ENCODE data around the gene ZRANB1. TPM values are rescaled to one million over a fixed set of nuclear protein-coding genes. Genes with fewer than 3 reads are reported as not detected.

The ZRANB1 gene
- total RNA-seq, 1 experiment from 2014 or later: 12.3 TPM

DNA sequence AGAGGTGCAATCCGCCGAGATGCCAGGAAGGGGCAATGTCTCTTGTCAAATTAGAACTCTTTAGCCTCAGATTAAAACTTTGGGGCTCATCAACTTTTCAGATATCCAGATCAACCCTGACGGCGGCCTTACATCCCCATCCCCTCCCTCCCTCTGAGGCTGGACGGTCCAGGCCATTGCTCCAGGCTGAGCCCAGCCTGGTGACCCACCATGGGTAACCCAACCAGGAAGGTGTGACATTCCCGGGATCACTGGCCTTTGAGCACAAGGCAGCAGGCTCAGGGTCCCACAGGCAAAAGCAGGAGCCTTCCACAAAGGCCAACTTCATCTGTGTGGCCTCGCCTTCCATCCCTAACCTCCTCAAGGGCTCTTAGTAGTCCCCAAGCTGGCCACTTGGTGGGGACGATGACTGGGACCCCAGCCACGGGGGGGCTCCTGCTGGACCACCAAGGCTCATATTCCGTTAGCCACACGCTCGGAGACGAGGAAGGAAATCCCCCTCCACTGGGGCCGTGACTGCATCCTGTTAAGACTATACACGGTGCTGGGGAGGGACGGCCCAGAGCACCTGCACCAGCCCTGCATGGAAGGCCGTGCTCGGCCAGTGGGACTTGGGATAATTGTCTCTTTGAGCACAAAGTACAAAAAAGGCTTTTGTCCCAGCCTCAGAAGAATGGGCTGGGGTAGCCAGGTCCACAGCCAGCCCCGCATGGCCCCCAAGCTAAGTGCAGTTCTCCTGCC is 62.8 kb downstream of the ZRANB1 start:
- no peak for DNase-seq (ENCODE audit: low spot score)

- no peak for DNase-seq (ENCODE audit: low spot score)
Measured at GRCh38 chr10:125005312-125006187, 63.6 kb downstream of the ZRANB1 start.

DNA sequence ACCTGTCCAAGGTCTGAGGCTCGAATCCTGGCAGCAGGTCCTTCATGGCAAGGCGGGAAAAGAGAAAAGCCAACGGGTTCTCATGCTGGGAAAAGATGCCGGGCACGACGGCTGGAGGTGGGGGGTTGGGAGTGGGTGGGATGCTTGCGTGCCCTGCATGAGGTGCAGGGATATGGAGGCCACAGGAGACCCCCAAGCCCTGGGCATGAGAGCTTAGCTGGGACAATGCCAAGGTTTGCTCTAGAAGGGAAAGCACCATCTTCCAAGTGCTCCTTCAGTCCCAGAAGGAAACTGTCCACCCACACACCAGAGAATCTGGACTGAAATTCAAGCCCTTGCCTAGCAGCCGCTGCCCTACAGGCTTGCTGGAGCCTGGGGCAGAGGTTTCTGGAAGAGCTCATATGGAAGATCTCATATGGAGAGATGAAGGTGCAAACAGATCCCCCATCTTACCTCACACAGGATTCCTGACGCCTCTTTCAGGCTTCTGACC is 64.3 kb downstream of the ZRANB1 start:
- no peak for DNase-seq (ENCODE audit: low spot score)

DNA sequence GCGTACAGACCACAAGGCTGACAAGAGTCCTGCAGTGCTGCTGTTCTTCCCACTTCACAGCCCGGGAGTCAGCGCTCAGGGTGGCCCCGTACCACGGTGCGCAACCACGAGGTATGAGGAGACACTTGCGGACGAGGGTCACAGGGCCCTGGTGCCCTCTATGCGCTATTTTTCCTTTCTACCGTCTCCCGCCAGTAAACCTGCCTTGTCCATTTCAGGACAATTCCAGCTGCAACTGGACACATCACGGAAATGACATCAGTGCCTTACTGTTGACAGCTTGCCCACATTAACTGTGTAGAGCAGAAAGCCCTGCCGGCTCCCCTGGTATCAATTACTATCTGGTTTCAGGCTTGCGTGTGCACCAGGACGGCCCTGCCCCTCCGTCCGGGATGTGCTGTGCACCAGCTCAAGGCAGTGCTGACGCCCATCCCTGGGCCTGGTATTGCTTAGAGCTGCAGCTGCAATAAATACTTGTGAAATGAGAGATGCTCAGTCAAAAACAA is 65.1 kb downstream of the ZRANB1 start:
- no peak for DNase-seq (ENCODE audit: low spot score)

DNA sequence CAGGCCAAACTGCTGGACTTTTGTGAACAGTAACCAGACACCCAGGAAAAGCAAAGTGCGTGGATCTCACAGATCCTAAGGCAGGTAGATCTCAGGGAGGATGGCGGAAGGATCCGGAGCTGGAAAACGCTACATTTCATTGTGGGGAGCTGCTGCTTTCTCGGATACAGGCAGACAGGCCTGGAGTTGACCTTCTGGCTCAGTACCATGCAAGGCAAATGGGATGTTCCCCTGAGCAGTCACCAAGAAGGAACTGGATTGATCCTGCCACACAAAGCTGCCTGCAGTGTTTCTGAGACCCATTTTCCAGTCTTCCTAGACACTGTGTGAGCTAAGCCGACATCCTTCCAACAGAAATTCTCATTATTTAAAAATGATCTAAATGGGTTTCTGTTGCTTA is 65.5 kb downstream of the ZRANB1 start:
- DNase-seq (ENCODE audit: low spot score): no peak

GRCh38 chr10:125008689-125009638 is 67.0 kb downstream of the ZRANB1 start:
- DNase-seq (ENCODE audit: low spot score): no peak

- no peak for DNase-seq (ENCODE audit: low spot score)
Measured at GRCh38 chr10:125009661-125010161, 67.8 kb downstream of the ZRANB1 start.

DNA sequence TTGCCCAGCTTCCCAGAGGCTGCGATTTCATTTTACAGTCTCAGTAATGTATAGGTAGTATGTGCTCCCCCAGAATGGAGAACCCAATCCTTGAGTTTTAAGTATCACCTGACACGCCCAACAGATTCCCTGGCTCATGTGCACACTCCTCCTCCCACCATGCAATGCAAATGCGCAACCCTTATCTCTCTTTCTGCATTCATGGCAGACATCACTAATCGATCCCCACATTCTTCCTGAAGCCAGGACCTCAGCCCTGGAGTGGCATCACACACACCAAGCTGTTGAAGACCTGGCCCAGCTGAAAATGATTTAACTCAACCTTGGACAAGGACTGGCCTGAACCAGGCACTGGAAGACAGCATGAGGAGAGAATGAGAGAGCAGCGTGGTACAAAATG is 68.4 kb downstream of the ZRANB1 start:
- DNase-seq (ENCODE audit: low spot score): no peak

DNA sequence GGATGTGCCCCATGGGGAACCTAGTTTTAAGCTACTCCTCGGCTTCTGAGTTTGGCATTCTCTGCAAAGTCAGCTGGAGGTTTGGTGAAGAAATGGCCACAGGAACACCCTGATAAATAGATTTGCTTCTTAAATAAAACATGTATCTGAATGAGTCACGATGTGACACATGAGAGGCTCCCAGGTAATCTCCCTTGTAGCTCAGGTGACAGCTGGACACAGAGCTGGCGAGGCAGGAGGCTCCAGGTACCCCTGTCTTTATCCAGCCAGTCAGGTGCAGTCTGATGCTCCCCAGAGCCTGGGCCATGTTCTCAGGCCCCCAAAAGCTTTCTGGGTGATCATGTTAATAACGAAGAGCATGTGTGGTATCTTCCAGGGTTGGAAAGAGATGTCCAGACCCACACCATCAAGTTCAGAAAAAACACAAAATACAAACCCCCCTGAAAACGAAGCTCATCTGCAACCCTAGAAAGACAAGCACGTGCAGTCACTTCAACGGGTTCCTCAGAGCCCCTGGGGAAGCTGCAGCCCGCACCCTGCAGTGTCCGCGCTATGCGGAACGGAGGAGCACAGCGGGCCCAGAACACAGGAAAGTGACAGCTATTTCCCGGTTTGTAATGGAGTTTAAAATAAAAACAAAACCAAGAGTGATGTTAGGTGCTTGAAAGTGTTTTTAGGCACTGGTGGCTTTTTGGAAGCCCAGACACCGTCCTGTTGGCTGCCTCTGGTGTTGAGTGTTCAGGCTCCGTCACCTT is 69.4 kb downstream of the ZRANB1 start:
- no peak for DNase-seq (ENCODE audit: low spot score)

- no peak for DNase-seq (ENCODE audit: low spot score)
Measured at GRCh38 chr10:125011926-125012705, 70.2 kb downstream of the ZRANB1 start.

- no peak for DNase-seq (ENCODE audit: low spot score)
Measured at GRCh38 chr10:125012851-125013528, 71.1 kb downstream of the ZRANB1 start.

GRCh38 chr10:125013529-125013872 is 71.6 kb downstream of the ZRANB1 start:
- no peak for DNase-seq (ENCODE audit: low spot score)

- DNase-seq (ENCODE audit: low spot score): no peak
Measured at GRCh38 chr10:125014086-125014830, 72.3 kb downstream of the ZRANB1 start.

GRCh38 chr10:125014836-125015355 is 73.0 kb downstream of the ZRANB1 start:
- no peak for DNase-seq (ENCODE audit: low spot score)

- DNase-seq (ENCODE audit: low spot score): no peak
Measured at GRCh38 chr10:125015356-125015944, 73.5 kb downstream of the ZRANB1 start.

DNA sequence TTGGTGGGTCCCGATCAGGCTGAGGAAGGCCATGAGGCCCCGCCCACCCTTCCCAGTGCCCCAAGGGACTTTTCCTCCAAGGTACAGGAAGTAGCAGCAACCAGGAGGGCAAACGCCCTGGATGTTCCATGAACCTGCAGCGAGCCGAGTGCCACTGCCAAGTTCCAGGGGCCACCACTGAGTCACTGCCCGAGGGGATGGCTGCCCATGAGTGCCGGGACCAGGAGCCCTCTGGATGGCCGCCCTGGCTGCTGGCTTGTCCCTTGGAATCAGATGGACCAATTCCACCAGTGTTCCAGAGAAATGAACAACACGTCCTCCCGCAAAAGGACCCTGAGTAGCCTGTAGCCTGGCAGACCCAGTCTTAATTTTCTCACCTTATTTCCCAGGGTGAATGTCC is 74.2 kb downstream of the ZRANB1 start:
- DNase-seq (ENCODE audit: low spot score): no peak

GRCh38 chr10:125016611-125017202 is 74.8 kb downstream of the ZRANB1 start:
- DNase-seq (ENCODE audit: low spot score): no peak
